Mesenchymal stem cell (in vitro differentiated cells and primary cell): ENCODE data around the gene ENDOD1.
"Not testable (repeated sequence)": the region's sequence is repeated elsewhere in the genome, so short reads cannot be mapped to it uniquely, and the experiment has no call there.

Experiments used
- DNase-seq: peaks from one replicate; pipeline ENCODE4 v3.0.0-alpha.2; 2013
- H2AFZ ChIP-seq: one replicate; pipeline ENCODE4 v1.6.1; 2013; ENCODE audit warnings: low read depth, mild to moderate bottlenecking, control low read depth, inconsistent platforms, low read length, moderate library complexity
- H2AK5ac ChIP-seq: 2 replicates; pipeline ENCODE4 v1.6.1; 2013; ENCODE audit warnings: low read length, moderate library complexity, mild to moderate bottlenecking, inconsistent platforms; ENCODE audit not compliant: severe bottlenecking
- H2BK120ac ChIP-seq: one replicate; pipeline ENCODE4 v1.6.1; 2013; ENCODE audit warnings: low read depth, mild to moderate bottlenecking, inconsistent platforms, low read length, moderate library complexity
- H2BK12ac ChIP-seq, 2 experiments: one replicate each; pipeline ENCODE4 v1.6.1; 2013; ENCODE audit warnings: inconsistent platforms in 2 of 2, low read length in 2 of 2, mild to moderate bottlenecking in 2 of 2, moderate library complexity in 2 of 2, control low read depth in 1 of 2
- H2BK15ac ChIP-seq: one replicate; pipeline ENCODE4 v1.6.1; 2013; ENCODE audit warnings: mild to moderate bottlenecking, low read depth, inconsistent platforms; ENCODE audit not compliant: poor library complexity, severe bottlenecking
- H2BK5ac ChIP-seq: 2 replicates; pipeline ENCODE4 v1.6.1; 2013; ENCODE audit warnings: low read depth, mild to moderate bottlenecking, low read length, control low read depth, inconsistent platforms; ENCODE audit not compliant: poor library complexity, severe bottlenecking
- H3K14ac ChIP-seq, 2 experiments: one replicate each; pipeline ENCODE4 v1.6.1; 2013; ENCODE audit warnings: inconsistent platforms in 2 of 2, low read length in 2 of 2, control low read depth in 1 of 2, mild to moderate bottlenecking in 1 of 2, moderate library complexity in 1 of 2
- H3K18ac ChIP-seq, 2 experiments: one replicate each; pipeline ENCODE4 v1.6.1; 2013; ENCODE audit warnings: inconsistent platforms in 2 of 2, low read length in 2 of 2, control low read depth in 1 of 2, low read depth in 1 of 2, mild to moderate bottlenecking in 1 of 2
- H3K23ac ChIP-seq, 2 experiments: one replicate each; pipeline ENCODE4 v1.6.1; 2013; ENCODE audit warnings: inconsistent platforms in 2 of 2, low read length in 2 of 2, mild to moderate bottlenecking in 2 of 2, moderate library complexity in 2 of 2, control low read depth in 1 of 2
- H3K27ac ChIP-seq: 2 replicates; pipeline ENCODE4 v1.5.1; 2013; ENCODE audit warnings: mild to moderate bottlenecking, moderate library complexity, low read length, control low read depth, inconsistent platforms; ENCODE audit not compliant: poor library complexity, severe bottlenecking
- H3K27me3 ChIP-seq, 2 experiments: 2 replicates each; pipeline versions ENCODE4 v1.6.1 to v1.7.0; 2013; ENCODE audit warnings: low read length in 2 of 2, mild to moderate bottlenecking in 2 of 2, moderate library complexity in 2 of 2, control low read depth in 1 of 2, inconsistent platforms in 1 of 2; ENCODE audit not compliant: control insufficient read depth in 1 of 2, insufficient read depth in 1 of 2
- H3K36me3 ChIP-seq, 2 experiments: 2 replicates each; pipeline versions ENCODE4 v1.6.1 to v1.7.0; 2013; ENCODE audit warnings: low read length in 2 of 2, control low read depth in 1 of 2, inconsistent platforms in 1 of 2, low read depth in 1 of 2, mild to moderate bottlenecking in 1 of 2; ENCODE audit not compliant: insufficient read depth in 2 of 2, control insufficient read depth in 1 of 2
- H3K4ac ChIP-seq, 2 experiments: one replicate each; pipeline ENCODE4 v1.6.1; 2013; ENCODE audit warnings: inconsistent platforms in 2 of 2, low read length in 2 of 2, mild to moderate bottlenecking in 2 of 2, moderate library complexity in 2 of 2, control low read depth in 1 of 2, low read depth in 1 of 2
- H3K4me1 ChIP-seq: 2 replicates; pipeline ENCODE4 v1.6.1; 2013; ENCODE audit warnings: low read depth, low read length, control low read depth; ENCODE audit not compliant: control insufficient read depth, insufficient read depth
- H3K4me2 ChIP-seq: 2 replicates; pipeline ENCODE4 v1.6.1; 2013; ENCODE audit warnings: low read length, mild to moderate bottlenecking, inconsistent platforms; ENCODE audit not compliant: poor library complexity, severe bottlenecking
- H3K4me3 ChIP-seq, 2 experiments: 2 replicates each; pipeline versions ENCODE4 v1.5.1 to v1.7.0; 2013; ENCODE audit warnings: low read length in 2 of 2, mild to moderate bottlenecking in 2 of 2, control low read depth in 1 of 2, low read depth in 1 of 2; ENCODE audit not compliant: insufficient read depth in 1 of 2
- H3K79me1 ChIP-seq: replicated peaks from 2 replicates; pipeline ENCODE4 v1.6.1; 2013; ENCODE audit warnings: mild to moderate bottlenecking, control low read depth, low read length, inconsistent platforms; ENCODE audit not compliant: poor library complexity, severe bottlenecking
- H3K9ac ChIP-seq: 2 replicates; pipeline ENCODE4 v1.7.0; 2013; ENCODE audit warnings: mild to moderate bottlenecking, low read length, moderate library complexity
- H3K9me3 ChIP-seq: 2 replicates; pipeline ENCODE4 v1.7.0; 2013; ENCODE audit warnings: mild to moderate bottlenecking, low read length; ENCODE audit not compliant: control insufficient read depth
- H4K8ac ChIP-seq: one replicate; pipeline ENCODE4 v1.6.1; 2013; ENCODE audit warnings: inconsistent platforms, mild to moderate bottlenecking, low read length, moderate library complexity
- H4K91ac ChIP-seq: one replicate; pipeline ENCODE4 v1.6.1; 2013; ENCODE audit warnings: mild to moderate bottlenecking, low read length, inconsistent platforms
- WGBS: methylation state at CpG from one replicate; pipeline ENCODE4 v1.1.7; 2013; ENCODE audit warnings: mixed read lengths; 5-methylcytosine and 5-hydroxymethylcytosine counted together

The ENDOD1 gene

DNA sequence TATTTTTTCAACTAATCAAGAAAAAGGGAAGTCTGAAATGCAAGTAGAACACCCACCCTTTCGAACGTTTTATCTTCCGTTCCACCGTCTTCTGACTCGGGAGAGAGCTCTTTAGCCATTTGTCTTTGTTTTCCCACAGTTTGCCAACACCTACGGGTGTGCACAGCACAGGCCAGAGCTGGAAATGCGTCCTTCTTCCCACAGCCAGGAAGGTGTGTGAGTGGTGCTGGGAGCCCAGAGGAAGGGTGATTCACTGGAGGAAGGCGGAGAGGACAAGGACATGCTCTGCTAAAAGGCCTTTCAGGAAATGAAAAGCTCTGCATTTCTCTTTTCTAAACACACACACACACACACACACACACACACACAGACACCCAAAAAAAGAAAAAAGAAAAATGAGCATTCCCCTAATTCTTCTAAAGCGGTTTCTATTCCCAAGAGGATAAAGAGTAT, 18.5 kb downstream of the ENDOD1 start:
- Histone ChIP-seq H3K27me3 (no peaks in the 10 kb centered on the region), H3K4me3 (no peak overlapping the region), H3K79me1 (peaks cover 6% of the 10 kb centered on the region), H3K23ac (no peak overlapping the region), H2AFZ (no peak overlapping the region), H3K27ac (no peak overlapping the region), H3K9ac (no peak overlapping the region), H2BK12ac (peak overlapping the region in 1 of 2 experiments; percentile 49), H4K91ac (peak overlapping the region; percentile 57), H3K4ac (peak overlapping the region in 1 of 2 experiments; percentile 37), H4K8ac (peak overlapping the region; percentile 1), H3K9me3 (no peaks in the 10 kb centered on the region), H3K18ac (peak overlapping the region in 1 of 2 experiments; percentile 71), H3K4me1 (peaks cover 16% of the 10 kb centered on the region), H3K4me2 (no peak overlapping the region), H3K36me3 (peaks cover 4 to 9% of the 10 kb centered on the region in 2 experiments), H2BK5ac (no peak overlapping the region), H2BK15ac (no peak overlapping the region), H2BK120ac (peak overlapping the region; percentile 87), H2AK5ac (no peak overlapping the region), H3K14ac (no peak overlapping the region)
- peak; percentile 81 for DNase-seq
- WGBS, result 19% methylated on average over 6 of the region's 9 CpGs

DNA sequence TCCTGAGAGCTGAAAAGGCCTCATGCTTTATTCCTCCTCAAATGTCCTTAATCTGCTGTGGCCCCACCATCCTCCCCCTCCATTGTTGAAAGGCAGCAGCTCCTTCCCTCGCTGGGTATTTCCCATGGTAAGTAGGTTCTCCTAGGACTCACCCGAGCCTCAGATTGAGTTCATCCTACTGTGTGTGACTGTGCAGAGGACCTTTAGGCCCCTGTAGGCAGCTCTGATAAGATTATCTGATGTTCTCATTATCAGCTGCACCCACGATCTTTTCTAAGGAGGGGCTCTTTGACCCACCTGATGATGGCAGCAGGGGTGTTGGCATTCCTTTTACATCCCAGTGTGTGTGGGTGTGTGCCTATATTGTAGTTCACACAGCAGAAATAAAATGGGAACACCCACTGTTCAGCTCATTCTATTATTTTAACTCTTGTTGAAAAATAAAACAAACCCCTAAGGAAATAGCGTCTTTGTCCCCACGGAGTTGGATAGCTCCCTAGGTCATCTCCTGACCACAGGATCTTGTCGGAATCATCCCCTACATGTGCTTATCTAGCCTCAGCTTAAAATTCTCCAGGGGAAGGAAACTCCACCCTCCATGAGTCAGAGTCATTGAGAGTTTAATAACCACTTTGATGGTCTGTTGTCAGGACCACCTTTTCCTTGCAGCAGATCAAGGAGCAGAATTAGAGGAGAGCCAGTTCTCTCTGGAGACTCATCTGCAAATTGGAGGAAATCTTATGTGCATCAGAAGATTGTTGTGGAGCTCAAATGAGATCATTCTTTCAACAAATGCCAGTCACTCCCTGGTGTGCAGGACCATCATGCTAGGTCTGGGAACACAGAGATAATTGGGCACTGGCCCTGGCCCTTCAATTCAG, 19.3 kb downstream of the ENDOD1 start:
- H3K27me3 ChIP-seq, result no peaks in the 10 kb centered on the region
- H3K9ac ChIP-seq, result no peak overlapping the region
- no peak overlapping the region for H3K4ac ChIP-seq
- no peak overlapping the region for H2BK5ac ChIP-seq
- no peak overlapping the region for H2AFZ ChIP-seq
- H3K9me3 ChIP-seq, result no peaks in the 10 kb centered on the region
- peak overlapping the region; percentile 10 to 69 for H2BK12ac ChIP-seq
- H2BK120ac ChIP-seq, result no peak overlapping the region
- peak; percentile 71 for DNase-seq
- WGBS, result 15% methylated on average over 6 of the region's 6 CpGs
- no peak overlapping the region for H3K4me3 ChIP-seq
- H4K91ac ChIP-seq, result peak overlapping the region; percentile 8
- H2AK5ac ChIP-seq, result no peak overlapping the region
- peak overlapping the region; percentile 60 for H4K8ac ChIP-seq
- no peak overlapping the region for H3K4me2 ChIP-seq
- H3K79me1 ChIP-seq, result peaks cover 6% of the 10 kb centered on the region
- H3K27ac ChIP-seq, result no peak overlapping the region
- peak overlapping the region; percentile 19 for H2BK15ac ChIP-seq
- peaks cover 14% of the 10 kb centered on the region for H3K4me1 ChIP-seq
- peak overlapping the region; percentile 44 to 65 for H3K18ac ChIP-seq
- H3K14ac ChIP-seq, result no peak overlapping the region
- no peak overlapping the region for H3K23ac ChIP-seq
- H3K36me3 ChIP-seq, result peaks cover 4 to 9% of the 10 kb centered on the region in 2 experiments

DNA sequence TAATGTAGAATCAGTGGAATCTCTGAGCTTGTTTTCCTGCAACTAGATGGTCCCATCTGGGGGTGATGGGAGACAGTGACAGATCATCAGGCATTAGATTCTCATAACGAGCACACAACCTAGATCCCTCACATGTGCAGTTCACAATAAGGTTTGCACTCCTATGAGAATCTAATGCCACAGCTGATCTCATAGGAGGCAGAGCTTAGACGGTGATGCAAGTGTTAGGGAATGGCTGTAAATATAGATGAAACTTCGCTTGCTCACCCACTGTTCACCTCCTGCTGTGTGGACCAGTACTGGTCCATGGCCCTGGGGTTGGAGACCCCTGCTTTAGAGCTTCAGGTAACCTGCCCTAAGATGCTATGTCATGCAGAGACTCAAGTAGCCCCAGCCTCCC, 21.8 kb downstream of the ENDOD1 start:
- H2AK5ac ChIP-seq, H3K9me3 ChIP-seq, H3K9ac ChIP-seq, H3K27ac ChIP-seq, DNase-seq, H3K36me3 ChIP-seq, H4K91ac ChIP-seq, H3K27me3 ChIP-seq, H3K18ac ChIP-seq, H3K4ac ChIP-seq, H3K23ac ChIP-seq, H3K4me2 ChIP-seq, H2BK120ac ChIP-seq, H3K4me3 ChIP-seq, H2BK5ac ChIP-seq, H2BK15ac ChIP-seq, H3K79me1 ChIP-seq, H2BK12ac ChIP-seq, H4K8ac ChIP-seq, H2AFZ ChIP-seq, H3K14ac ChIP-seq: not testable (repeated sequence)
- H3K4me1 ChIP-seq, result peaks cover 14% of the 10 kb centered on the region
- WGBS, result 94% methylated on average over 2 of the region's 3 CpGs

- Histone ChIP-seq H3K36me3 (peaks cover 4 to 9% of the 10 kb centered on the region in 2 experiments), H3K18ac (no peak overlapping the region), H2AK5ac (no peak overlapping the region), H3K4me1 (peaks cover 14% of the 10 kb centered on the region), H3K9ac (no peak overlapping the region), H4K91ac (no peak overlapping the region), H3K14ac (no peak overlapping the region), H3K9me3 (no peaks in the 10 kb centered on the region), H2BK12ac (no peak overlapping the region), H4K8ac (no peak overlapping the region), H3K23ac (no peak overlapping the region), H3K4me3 (no peak overlapping the region), H3K79me1 (peaks cover 2% of the 10 kb centered on the region), H3K27me3 (no peaks in the 10 kb centered on the region), H3K4me2 (no peak overlapping the region), H2AFZ (no peak overlapping the region), H3K27ac (no peak overlapping the region), H3K4ac (no peak overlapping the region), H2BK15ac (no peak overlapping the region), H2BK120ac (no peak overlapping the region), H2BK5ac (no peak overlapping the region)
- no peak for DNase-seq
- WGBS, result 95% methylated on average over 3 of the region's 3 CpGs
Observed at GRCh38 chr11:95111923-95112540, 22.4 kb downstream of the ENDOD1 start.
